AG20443 (cell line): Measurements from ENCODE around the gene KHNYN.
"Not testable (repeated sequence)": the region's sequence is repeated elsewhere in the genome, so short reads cannot be mapped to it uniquely, and the experiment has no call there.

Source experiments
- DNase-seq: peaks from one replicate; pipeline ENCODE4 v3.0.0; 2012; ENCODE audit warnings: low spot score, mixed read lengths

The KHNYN gene

GRCh38 chr14:24473211-24473610 is 43.5 kb downstream of the KHNYN start:
- no peak for DNase-seq

- no peak for DNase-seq
These were observed 45.5 kb downstream of the KHNYN start for GRCh38 chr14:24475261-24475660.

- not testable (repeated sequence) for DNase-seq
These were observed 50.2 kb downstream of the KHNYN start for GRCh38 chr14:24479999-24480398.

GRCh38 chr14:24481622-24482324 is 52.0 kb downstream of the KHNYN start:
- peak; percentile 85 for DNase-seq

GRCh38 chr14:24482699-24483303 is 53.0 kb downstream of the KHNYN start:
- peak; percentile 25 for DNase-seq

- peak; percentile 26 for DNase-seq
These were observed 54.0 kb downstream of the KHNYN start for GRCh38 chr14:24483604-24484252.
